ENCODE measurements around the gene TMEM139.
"Not testable (repeated sequence)": the region's sequence is repeated elsewhere in the genome, so short reads cannot be mapped to it uniquely, and the experiment has no call there.

The TMEM139 gene

DNA sequence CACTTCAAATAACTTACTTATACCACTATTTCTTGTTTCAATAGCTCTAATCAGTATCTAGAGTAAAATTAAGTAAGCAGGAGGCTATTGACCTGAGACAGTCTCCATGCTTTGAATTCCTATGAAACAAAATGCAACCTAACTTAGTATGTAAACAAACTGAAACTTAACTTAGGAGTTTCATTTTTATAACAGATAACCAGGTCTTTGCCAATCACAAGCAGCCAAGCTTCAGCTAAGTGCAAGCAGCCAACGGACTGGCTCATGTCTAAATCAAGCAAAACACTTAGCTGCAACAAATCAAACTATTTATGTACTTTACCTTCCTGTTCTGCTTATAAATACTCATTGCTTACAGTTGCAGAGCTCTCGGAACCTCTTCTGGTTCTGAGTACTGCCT, 25.9 kb upstream of the TMEM139 start:
- DNase-seq (ENCODE audit: low spot score) = peak; percentile 8

DNA sequence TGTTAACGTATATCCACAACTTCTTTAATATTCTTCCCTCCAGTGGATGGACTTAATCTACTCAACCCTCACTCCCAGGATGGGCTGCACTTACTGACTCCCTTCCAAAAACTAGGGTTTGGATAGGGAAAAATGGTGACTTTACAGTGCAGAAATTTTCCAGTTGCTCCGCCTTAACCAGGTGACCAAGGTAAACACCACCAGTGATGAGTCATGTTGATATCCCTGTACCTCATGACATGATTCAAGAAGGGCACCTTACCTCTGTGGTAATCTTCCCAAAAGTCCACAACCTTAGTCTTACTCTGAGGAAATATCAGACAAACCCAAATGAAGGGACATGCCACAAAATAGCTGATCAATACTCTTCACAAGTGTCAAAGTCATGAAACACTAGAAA, 25.0 kb upstream of the TMEM139 start:
- DNase-seq (ENCODE audit: low spot score) = no peak

DNA sequence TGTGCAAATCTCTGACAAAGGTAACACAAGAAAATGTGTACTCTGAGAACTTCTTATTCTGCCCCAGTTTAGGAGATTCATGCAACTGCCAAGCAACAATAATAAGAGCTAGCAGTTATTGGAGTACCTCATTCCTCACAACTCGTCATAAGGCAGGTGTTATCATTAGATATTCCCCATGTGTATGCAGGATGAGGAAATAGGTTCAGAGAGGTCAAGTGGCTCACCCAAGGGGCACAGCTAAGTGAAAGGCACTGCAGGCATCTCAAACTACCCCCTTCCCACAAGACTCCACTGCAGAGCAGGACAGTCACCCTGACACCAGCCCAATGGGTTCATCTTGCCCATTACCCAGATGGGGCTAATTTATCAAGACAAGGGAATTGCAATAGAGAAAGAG, 22.9 kb upstream of the TMEM139 start:
- DNase-seq (ENCODE audit: low spot score) = no peak

DNA sequence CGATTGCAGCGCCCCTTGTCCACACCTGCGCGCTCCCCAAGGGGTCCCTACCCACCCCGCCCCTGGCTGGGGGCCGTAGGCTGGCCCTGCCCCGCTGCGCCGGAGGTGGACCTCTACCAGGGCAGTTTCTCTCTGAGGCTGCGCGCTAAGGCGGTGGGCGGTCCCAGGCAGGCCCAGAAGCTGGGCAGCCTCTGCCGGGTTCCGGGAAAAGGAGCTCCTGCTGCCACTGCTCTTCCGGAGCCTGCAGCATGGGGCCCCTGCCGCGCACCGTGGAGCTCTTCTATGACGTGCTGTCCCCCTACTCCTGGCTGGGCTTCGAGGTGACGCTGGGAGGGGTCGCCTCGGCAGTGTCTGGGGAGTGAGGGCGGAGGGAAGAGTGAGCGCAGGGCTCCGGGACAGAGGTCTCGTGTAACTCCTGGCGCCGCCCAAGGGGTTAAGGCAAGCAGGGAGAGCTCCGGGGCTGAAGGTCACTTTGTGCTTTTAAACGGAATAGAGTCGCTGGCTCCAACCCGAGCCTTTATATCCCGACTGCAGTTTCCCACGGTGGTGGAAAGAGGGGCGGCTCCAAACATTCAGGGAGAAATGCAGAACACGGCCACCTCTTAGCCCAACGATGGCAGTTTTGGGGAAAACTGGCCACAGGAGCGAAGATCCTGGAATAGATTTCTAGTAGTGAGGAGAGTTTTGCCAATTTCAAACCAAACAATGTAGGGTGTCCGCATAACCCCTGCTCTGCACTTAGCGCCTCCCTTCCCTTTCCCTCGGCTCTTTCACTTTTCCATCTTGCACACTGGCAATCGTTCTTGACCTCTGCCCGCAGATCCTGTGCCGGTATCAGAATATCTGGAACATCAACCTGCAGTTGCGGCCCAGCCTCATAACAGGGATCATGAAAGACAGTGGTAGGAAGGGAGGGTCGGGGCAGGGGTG, 21.2 kb upstream of the TMEM139 start, which contains the start of gene GSTK1:
Gene GSTK1 (plus strand): TSS at position 176 of the 930 bp plus-strand sequence. CDS start 73 bp downstream, at position 249.
- peak; percentile 82 for DNase-seq (ENCODE audit: low spot score)

DNA sequence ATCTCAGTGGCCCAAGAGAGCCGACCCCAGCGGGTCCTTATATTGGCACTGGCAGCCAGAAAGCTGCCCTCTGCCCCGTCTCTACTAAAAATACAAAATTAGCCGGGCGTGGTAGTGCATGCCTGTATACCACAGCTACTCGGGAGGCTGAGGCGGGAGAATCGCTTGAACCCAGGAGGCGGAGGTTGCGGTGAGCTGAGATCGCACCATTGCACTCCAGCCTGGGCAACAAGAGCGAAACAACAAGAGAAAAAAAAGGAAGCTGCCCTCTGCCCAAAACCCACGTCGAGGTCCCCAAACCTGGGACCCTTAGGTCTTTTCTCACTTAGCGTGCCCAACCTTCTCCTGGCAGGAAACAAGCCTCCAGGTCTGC, 20.6 kb upstream of the TMEM139 start:
- not testable (repeated sequence) for DNase-seq (ENCODE audit: low spot score)

DNA sequence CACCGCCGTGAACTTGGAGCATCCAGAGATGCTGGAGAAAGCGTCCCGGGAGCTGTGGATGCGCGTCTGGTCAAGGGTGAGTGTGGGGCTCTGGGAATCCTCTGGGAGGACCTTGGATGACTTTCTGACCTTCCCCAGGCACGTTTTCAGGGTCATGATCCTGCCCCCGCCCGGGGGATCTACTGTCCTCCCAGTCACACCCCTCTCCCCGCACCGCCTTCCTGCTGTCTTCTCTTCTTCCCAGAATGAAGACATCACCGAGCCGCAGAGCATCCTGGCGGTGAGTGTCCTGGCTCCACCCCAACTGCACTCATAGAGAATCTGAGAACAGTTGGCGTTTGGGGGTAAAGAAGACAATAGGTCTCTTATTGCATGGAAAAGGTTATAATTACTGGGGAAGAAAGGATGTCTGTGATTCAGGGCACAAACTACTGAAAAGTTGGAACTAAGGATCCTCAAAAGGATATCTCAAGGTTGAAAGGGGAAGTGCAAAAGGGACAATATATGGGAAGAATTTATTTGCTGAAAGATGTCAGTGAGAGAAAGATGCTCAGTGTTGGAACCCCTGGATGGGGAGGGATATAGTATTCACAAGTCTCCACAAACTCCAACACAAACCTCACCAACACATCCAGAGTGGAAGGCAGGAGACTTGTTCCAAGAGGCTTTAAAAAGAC, 19.6 kb upstream of the TMEM139 start:
- DNase-seq (ENCODE audit: low spot score) = no peak

DNA sequence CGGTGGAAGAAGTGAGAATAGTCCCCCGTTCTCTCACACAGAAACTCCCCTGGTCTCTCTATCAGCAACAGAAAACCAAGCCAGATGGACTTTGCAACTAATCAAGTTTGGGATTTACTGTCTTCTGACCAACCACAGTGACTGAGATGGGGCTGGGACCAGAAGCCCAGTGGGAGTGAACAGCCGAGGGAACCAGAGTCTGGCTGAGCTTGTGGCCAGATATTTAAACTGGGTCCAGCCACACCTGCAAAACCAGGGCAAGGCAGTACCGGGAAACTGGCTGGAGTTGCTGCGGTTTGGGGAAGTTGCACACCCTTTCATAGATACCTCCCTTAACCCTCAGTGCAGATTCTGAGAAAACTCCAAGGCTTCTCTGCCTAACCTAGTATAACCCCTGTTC, 15.5 kb upstream of the TMEM139 start:
- DNase-seq (ENCODE audit: low spot score) = no peak

DNA sequence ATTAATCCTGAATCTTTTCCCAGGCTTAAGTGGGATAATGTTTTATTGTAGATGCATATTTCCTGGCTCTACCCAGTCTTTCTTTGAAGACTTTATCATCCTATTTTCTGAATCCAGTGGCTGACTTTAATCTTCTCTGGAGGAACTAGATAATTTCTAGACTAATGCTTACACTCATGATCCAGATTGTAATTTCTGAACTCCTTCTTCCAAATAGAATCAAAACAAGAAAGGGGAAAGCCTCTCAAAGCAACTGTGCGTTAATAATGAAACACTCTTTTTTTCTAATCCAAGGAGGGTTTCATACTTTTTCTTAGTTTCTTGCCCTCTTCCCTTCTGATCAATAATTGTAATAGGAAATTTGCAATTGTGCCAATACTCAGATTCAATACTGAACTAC, 13.5 kb upstream of the TMEM139 start:
- no peak for DNase-seq (ENCODE audit: low spot score)

DNA sequence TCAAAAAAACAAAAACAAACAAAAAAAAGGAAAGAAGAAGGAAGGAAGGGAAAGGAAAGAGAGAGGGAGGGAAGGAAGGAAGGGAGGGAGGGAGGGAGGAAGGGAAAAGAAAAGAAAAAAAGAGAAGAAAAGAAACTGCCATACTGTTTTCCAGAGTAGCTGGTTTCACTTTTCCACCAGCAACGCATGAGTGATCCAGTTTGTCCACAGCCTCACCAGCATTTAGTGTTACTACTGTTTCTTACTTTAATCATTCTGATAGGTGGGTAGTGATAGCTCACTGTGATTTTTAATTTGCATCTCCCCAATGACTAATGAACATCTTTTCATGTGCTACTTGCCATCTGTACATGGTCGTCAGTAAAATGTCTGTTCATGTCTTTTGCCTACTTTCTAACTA, 11.9 kb upstream of the TMEM139 start:
- no peak for DNase-seq (ENCODE audit: low spot score)

DNA sequence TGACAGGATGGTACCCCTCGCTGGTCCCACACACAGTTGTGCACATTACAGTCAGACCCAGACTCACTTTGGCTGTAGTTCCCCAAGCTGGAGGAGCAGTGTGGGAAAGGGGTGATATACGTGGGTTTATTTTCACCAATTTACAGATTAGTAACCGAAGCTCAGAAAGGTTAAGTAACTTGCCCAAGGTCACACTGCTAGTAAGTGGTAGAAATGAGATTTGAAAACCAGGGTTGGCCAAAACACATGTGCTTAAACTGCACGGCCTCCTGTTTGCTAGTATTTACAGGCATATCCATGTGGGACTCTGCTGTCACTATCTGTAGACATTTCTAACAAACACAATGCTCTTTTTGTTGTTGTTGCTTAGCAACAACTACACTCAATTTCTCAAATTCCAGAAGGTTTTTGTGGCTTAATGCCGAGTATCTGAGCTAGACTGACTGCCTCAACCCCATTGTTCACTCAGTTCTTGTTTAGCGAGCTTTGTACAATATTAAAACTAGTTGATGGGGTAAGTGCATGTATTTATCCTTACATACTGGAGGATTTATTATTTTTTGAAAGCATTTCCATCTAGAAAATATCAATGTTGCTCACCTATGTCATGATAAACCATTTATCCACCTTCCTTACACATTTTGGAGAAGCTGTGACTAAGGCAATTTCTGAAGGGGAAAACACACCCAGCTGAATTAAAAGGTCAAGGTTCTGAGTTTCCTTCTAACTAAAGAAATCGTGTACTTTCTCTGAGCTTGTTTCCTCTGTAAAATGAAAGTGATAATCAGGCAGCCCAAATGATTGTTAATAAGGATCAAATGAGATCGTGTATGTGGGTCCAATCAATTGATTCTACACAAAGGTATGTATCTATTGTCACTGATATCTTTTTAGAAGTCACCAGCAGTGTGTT, 5.3 kb upstream of the TMEM139 start:
- peak; percentile 54 for DNase-seq (ENCODE audit: low spot score)

DNA sequence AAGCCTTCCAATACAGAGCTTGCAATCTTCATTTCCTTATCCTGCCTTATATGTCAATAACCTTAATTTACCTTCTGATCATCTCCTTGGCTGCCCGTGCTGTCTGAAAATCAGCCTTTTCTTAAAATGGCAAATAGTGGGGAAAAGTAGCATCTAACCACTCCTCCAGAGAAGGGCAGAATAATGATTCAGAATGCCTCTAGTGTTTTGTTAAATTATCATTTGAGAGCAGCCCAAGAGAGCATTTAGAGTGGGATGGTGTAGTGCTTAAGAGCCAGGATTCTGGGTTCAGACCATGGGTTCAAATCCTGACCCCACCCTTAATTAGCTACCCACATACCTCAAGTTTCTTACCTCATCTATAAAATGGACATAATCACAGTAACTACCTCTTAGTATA, 4.6 kb upstream of the TMEM139 start:
- no peak for DNase-seq (ENCODE audit: low spot score)

DNA sequence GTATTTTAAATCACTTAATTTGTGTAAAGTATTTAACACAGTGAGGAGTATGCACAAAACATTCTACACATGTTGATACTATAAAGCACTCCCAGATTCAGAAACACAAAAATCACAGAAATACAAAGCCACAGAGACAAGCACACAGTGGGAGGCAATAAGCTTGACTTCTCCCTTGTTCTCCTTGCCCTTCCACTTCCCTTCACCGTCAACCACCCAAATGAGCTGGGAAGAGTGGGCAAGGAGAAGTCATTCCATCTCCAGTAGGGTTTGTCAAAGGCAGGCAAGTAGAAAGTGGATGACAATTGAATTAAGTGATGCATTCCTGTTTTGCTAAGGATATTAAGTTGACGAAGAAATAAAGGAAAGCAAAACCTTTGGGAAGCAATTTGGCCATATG, 4.2 kb upstream of the TMEM139 start:
- DNase-seq (ENCODE audit: low spot score) = no peak

DNA sequence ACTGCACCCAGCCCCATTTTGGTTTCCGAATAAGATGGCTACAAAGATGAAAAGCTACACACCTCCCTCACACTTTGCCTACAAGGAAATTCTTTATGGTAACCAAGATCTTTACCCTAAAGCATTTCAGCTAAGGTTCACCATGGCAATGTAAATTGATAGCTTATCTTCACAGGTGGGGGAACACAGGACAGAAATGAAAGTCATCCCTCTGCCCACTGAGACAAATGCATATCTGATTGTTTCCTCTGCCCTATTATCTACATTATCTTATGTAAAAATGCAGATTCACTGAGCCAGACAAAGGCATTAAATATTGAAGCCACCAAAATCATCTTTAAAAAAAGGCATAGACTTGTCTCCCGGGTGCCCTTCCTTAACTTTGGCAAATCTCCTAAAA, 3.2 kb upstream of the TMEM139 start:
- no peak for DNase-seq (ENCODE audit: low spot score)

DNA sequence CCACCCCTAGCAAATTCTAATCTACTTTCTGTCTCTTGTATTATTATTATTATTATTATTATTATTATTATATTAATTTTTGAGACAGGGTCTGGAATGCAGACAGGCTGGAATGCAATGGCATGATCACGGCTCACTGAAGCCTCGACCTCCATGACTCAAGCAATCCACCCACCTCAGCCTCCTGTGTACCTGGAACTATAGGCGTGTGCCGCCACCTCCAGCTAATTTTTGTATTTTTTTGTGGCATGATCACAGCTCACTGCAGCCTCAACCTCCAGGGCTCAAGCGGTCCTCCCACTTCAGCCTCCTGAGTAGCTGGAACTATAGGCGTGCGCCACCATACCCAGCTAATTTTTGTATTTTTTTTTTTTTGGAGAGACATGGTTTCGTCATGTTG, 2.6 kb upstream of the TMEM139 start:
- no peak for DNase-seq (ENCODE audit: low spot score)

DNA sequence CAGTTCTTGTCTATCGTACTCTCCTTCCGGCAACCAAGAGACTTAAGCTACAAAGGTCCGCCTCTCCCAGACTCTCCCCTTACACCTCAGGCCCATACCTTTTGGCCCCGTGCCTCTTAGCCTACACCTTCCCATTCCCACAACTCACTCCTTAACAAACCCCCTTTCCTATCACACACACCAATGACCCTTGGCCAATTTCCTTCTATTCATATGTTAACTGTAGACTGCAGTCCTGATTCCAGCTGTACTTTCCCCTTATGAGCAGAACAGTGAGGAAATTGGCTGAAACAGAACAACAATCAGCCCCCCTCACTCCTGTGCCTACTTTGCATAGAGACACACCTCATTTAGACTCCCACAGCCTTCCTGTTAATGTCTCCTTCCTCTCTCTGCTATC, 1.4 kb upstream of the TMEM139 start:
- DNase-seq (ENCODE audit: low spot score) = no peak

DNA sequence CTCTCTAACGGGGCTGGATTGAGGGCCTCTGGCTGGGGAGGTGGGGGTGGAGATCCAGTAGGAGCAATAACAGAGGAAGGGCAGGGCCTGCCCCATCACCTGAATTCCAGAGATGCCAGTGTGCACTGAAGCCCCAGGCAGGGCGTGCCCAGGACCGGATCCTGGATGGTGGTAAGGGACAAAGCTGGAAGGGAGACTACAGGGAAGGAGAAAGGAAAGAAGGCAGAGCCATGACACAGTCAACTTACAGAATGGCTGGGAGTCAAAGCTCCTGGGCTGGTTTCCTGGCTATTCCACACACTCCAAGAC, 666 bp downstream of the TMEM139 start:
- DNase-seq (ENCODE audit: low spot score) = no peak

DNA sequence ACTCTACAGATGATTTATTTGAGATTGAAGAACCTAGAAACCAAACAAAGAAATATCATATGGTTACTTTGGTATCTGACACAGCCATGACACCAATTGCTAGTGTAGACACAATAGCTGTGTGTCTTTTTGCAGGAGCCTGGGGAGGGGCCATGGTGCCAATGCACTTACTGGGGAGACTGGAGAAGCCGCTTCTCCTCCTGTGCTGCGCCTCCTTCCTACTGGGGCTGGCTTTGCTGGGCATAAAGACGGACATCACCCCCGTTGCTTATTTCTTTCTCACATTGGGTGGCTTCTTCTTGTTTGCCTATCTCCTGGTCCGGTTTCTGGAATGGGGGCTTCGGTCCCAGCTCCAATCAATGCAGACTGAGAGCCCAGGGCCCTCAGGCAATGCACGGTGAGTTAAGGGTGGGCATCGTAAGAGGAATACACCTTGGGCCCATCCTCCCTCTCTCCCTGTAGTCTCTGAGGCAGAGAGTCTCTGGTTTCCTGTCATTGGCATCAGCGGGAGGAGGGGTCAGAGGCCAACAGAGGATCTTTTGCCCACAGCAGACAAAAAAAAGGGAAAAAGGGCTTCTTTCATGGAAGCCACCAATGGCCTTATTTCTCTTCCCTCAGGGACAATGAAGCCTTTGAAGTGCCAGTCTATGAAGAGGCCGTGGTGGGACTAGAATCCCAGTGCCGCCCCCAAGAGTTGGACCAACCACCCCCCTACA, 1.2 kb downstream of the TMEM139 start:
- DNase-seq (ENCODE audit: low spot score) = no peak

DNA sequence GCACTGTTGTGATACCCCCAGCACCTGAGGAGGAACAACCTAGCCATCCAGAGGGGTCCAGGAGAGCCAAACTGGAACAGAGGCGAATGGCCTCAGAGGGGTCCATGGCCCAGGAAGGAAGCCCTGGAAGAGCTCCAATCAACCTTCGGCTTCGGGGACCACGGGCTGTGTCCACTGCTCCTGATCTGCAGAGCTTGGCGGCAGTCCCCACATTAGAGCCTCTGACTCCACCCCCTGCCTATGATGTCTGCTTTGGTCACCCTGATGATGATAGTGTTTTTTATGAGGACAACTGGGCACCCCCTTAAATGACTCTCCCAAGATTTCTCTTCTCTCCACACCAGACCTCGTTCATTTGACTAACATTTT, 1.7 kb downstream of the TMEM139 start:
- DNase-seq (ENCODE audit: low spot score) = no peak

DNA sequence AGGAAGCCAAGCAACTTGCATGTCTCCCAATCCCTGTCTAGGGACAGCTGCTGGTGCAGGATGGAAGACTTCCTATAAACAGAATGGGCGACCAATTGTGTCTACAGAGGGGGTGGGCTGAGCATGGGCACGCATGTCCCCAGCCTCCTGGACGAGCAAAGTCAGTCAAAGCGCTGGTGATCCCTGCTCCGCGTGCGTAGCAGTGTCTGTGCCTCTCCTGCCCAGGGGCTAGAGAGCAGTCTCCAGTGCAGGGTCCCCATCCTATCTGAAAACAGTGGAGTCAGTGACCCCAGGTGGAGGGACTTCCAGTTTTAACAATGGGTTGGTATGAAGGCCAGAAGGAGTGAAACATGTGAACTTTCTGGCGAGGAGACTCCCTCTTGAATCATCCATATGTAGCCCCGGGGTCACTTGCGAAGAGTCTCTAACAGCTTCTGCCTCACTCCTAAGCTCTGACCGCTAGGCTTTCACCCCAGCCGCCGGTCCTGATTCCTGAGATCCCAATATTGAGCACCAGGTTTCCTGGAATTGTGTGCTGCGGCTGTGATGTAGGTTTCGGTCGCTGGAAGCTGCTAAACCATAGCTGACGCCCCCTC, 2.7 kb downstream of the TMEM139 start:
- DNase-seq (ENCODE audit: low spot score) = no peak

DNA sequence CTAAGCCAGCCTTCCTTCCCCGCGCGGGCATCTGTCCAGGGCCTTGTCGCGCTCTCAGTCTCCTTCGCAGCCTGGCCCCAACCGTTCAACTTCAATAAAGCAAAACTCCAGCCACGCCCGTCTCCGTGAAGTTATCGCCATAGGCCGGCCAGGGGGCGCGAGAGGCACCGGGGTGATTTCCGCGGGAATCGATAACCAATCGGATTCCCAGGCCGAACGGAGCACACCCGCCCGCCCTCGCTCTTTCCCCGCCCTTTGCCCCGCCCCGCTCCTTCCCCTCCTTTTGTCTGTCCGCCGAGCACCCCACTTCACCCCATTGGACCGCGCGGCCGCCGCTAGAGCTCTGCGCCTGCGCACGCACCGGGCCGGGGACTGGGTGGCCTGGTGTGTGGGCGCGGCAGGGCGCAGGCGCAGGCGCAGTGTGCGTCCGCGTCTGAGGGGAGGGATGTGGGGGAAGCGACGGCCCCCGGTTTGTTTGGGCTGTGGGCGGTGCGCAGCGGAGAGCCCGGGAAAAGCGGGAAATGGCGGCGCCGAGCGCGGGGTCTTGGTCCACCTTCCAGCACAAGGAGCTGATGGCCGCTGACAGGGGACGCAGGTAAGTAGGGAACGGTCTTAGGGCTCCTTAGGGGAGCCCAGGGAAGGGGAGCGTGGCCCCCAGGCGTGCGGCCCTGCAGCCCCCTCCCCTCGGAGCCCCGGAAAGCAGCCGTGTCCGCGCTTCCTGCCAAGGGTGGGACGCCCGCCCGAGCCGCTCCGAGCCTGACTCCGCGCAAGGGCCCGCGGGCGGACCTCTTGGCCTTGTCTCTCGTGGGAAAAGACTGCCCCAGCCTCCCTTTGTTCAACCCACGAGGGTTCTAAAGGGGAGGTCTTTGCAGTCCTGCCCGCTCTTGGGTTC, 3.4 kb downstream of the TMEM139 start, which contains the start of gene CASP2:
Gene CASP2 (plus strand): TSS at position 417 of the 892 bp plus-strand sequence. CDS start 105 bp downstream, at position 522.
- peak; percentile 100 for DNase-seq (ENCODE audit: low spot score)

All from hepatic stellate cell (primary cell).